ENCODE data around the gene NKX6-2. TPM values are rescaled to one million over a fixed set of nuclear protein-coding genes. Genes with fewer than 3 reads are reported as not detected.

Gene NKX6-2
- total and polyA plus RNA-seq, 2 experiments from 2014 or later, result 2.6 TPM; not detected in 1

GRCh38 chr10:132742837-132743194, 43.1 kb downstream of the NKX6-2 start:
- Histone ChIP-seq H2AFZ (no peak overlapping the region), H3K4me2 (ENCODE audit: unreplicated experiment) (no peak overlapping the region), H3F3A (ENCODE audit: insufficient read depth) (no peaks in the 10 kb centered on the region), H3K9me3 (ENCODE audit: low read depth) (no peaks in the 10 kb centered on the region), H3K9me2 (ENCODE audit: insufficient read depth) (no peaks in the 10 kb centered on the region), H3K4me1 (ENCODE audit: insufficient read depth) (peaks cover 7% of the 10 kb centered on the region; the same call in 1 of the 2 replicates), H3K27me3 (replicated peaks; ENCODE audit: insufficient read depth) (no peaks in the 10 kb centered on the region), H3K79me2 (ENCODE audit: insufficient read depth) (no peaks in the 10 kb centered on the region), H3K36me3 (ENCODE audit: low read depth) (no peaks in the 10 kb centered on the region), H3K27ac (no peak overlapping the region), H3K9ac (no peak overlapping the region), H3K4me3 (no peak overlapping the region), H4K20me1 (ENCODE audit: insufficient read depth) (no peaks in the 10 kb centered on the region)
- 93% methylated on average over 12 of the region's 12 CpGs for WGBS, 2 experiments (ENCODE audit: low coverage in 1 of 2, low lambda C conversion rate in 2 of 2, missing lambda C conversion rate in 2 of 2)
- in situ Hi-C loops (cut with MboI), result no loop called here
- DNase-seq, result no peak
- no peak for TF ChIP-seq EZH2phosphoT487 (IDR thresholded peaks at IDR 0.05; ENCODE audit: insufficient read depth, low read depth)
- TF ChIP-seq EZH2 (IDR thresholded peaks at IDR 0.05; ENCODE audit: insufficient read depth, poor library complexity, severe bottlenecking), result no peak

DNA sequence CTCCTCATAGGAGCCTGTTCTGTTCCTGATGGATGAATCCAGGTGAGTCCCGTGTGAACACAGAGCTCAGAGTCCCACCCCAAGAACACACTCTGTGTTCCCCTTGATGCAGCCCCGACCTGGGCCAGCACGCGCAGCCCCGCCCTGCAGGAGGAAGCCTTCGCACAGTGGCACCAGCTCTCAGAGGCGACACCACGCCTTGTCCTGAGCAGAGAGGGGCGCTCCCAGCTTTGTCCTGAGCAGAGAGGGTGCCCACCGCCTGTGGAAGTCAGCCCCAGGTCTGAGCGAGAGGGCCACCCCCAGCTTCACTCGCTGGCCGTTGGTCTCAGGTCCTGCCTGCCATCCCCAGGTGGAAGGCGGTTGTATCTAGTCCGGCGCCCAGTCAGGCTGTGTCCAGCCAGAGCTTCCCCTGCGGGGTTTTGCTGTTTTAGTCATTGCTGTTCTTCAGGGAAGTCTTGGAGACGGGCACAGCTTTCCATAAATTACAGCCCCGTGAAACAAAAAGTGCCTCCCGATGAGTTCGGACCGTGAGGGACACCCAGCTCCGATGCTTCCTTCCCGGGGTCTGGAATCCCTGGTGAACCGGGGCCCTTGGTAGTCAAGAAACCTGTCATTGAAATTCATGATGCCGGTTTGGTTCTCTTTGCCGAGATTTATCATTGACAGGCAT, 43.6 kb downstream of the NKX6-2 start:
- Histone ChIP-seq H3K4me1 (ENCODE audit: insufficient read depth) (peaks cover 7% of the 10 kb centered on the region; the same call in 1 of the 2 replicates), H3K4me2 (ENCODE audit: unreplicated experiment) (no peak overlapping the region), H3K36me3 (ENCODE audit: low read depth) (no peaks in the 10 kb centered on the region), H3K4me3 (no peak overlapping the region), H3F3A (ENCODE audit: insufficient read depth) (no peaks in the 10 kb centered on the region), H3K79me2 (ENCODE audit: insufficient read depth) (no peaks in the 10 kb centered on the region), H3K9me3 (ENCODE audit: low read depth) (no peaks in the 10 kb centered on the region), H2AFZ (no peak overlapping the region), H3K9me2 (ENCODE audit: insufficient read depth) (no peaks in the 10 kb centered on the region), H4K20me1 (ENCODE audit: insufficient read depth) (no peaks in the 10 kb centered on the region), H3K9ac (no peak overlapping the region), H3K27ac (no peak overlapping the region), H3K27me3 (replicated peaks; ENCODE audit: insufficient read depth) (no peaks in the 10 kb centered on the region)
- 92% methylated on average over 25 to 27 of the region's 27 CpGs for WGBS, 2 experiments (ENCODE audit: low coverage in 1 of 2, low lambda C conversion rate in 2 of 2, missing lambda C conversion rate in 2 of 2)
- in situ Hi-C loops (cut with MboI), result no loop called here
- DNase-seq, result no peak
- TF ChIP-seq EZH2 (IDR thresholded peaks at IDR 0.05; ENCODE audit: insufficient read depth, poor library complexity, severe bottlenecking) (no peak), EZH2phosphoT487 (IDR thresholded peaks at IDR 0.05; ENCODE audit: insufficient read depth, low read depth) (no peak)

- no peak overlapping the region for H3K4me2 ChIP-seq (ENCODE audit: unreplicated experiment)
- H3K9me3 ChIP-seq (ENCODE audit: low read depth), result no peaks in the 10 kb centered on the region
- no peak for DNase-seq
- WGBS, 2 experiments (ENCODE audit: low coverage in 1 of 2, low lambda C conversion rate in 2 of 2, missing lambda C conversion rate in 2 of 2), result 86 to 89% methylated on average over 6 of the region's 6 CpGs
- TF ChIP-seq EZH2phosphoT487 (IDR thresholded peaks at IDR 0.05; ENCODE audit: insufficient read depth, low read depth) (no peak), EZH2 (IDR thresholded peaks at IDR 0.05; ENCODE audit: insufficient read depth, poor library complexity, severe bottlenecking) (no peak)
- peaks cover 7% of the 10 kb centered on the region; the same call in 1 of the 2 replicates for H3K4me1 ChIP-seq (ENCODE audit: insufficient read depth)
- no peaks in the 10 kb centered on the region for H3F3A ChIP-seq (ENCODE audit: insufficient read depth)
- no peaks in the 10 kb centered on the region for H3K79me2 ChIP-seq (ENCODE audit: insufficient read depth)
- no peaks in the 10 kb centered on the region for H4K20me1 ChIP-seq (ENCODE audit: insufficient read depth)
- in situ Hi-C loops (cut with MboI), result no loop called here
- no peaks in the 10 kb centered on the region for H3K9me2 ChIP-seq (ENCODE audit: insufficient read depth)
- H3K4me3 ChIP-seq, result no peak overlapping the region
- no peak overlapping the region for H3K27ac ChIP-seq
- H2AFZ ChIP-seq, result no peak overlapping the region
- no peaks in the 10 kb centered on the region for H3K27me3 ChIP-seq (replicated peaks; ENCODE audit: insufficient read depth)
- no peaks in the 10 kb centered on the region for H3K36me3 ChIP-seq (ENCODE audit: low read depth)
- no peak overlapping the region for H3K9ac ChIP-seq
These were observed 45.4 kb downstream of the NKX6-2 start for GRCh38 chr10:132740588-132740987.

DNA sequence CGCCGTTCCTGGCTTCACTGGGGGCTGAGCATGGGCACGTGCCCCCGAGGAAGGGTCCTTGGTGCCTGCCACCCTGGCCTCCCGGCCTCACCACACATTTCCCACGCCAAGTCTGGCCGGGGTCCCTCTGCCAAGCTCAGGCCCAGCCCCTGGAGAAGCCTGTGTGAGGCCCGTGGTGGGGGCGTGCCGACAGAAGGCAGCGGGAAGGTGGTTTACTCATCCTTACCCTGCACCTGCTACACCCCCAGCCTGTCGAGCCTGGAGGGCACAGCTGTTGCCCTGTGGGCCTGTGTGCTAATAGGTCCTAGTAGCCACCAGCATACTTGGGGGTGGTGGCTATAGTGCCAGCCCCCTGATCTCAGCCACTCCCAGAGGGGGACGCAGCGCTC, 46.7 kb downstream of the NKX6-2 start:
- Histone ChIP-seq H3F3A (ENCODE audit: insufficient read depth) (no peaks in the 10 kb centered on the region), H3K27me3 (replicated peaks; ENCODE audit: insufficient read depth) (no peaks in the 10 kb centered on the region)
- 84% methylated on average over 14 of the region's 14 CpGs for WGBS, 2 experiments (ENCODE audit: low coverage in 1 of 2, low lambda C conversion rate in 2 of 2, missing lambda C conversion rate in 2 of 2)

More for the DNA sequence above, 46.7 kb downstream of the NKX6-2 start:
- H3K4me2 ChIP-seq (ENCODE audit: unreplicated experiment), result no peak overlapping the region
- no peaks in the 10 kb centered on the region for H3K36me3 ChIP-seq (ENCODE audit: low read depth)
- H3K4me1 ChIP-seq (ENCODE audit: insufficient read depth), result peaks cover 7% of the 10 kb centered on the region; the same call in 1 of the 2 replicates
- no peak overlapping the region for H3K9ac ChIP-seq
- H3K79me2 ChIP-seq (ENCODE audit: insufficient read depth), result no peaks in the 10 kb centered on the region
- no peak for DNase-seq
- no peaks in the 10 kb centered on the region for H3K9me2 ChIP-seq (ENCODE audit: insufficient read depth)
- no peaks in the 10 kb centered on the region for H3K9me3 ChIP-seq (ENCODE audit: low read depth)
- TF ChIP-seq EZH2 (IDR thresholded peaks at IDR 0.05; ENCODE audit: insufficient read depth, poor library complexity, severe bottlenecking) (no peak), EZH2phosphoT487 (IDR thresholded peaks at IDR 0.05; ENCODE audit: insufficient read depth, low read depth) (no peak)
- H3K4me3 ChIP-seq, result no peak overlapping the region
- H4K20me1 ChIP-seq (ENCODE audit: insufficient read depth), result no peaks in the 10 kb centered on the region
- in situ Hi-C loops (cut with MboI), result no loop called here
- no peak overlapping the region for H2AFZ ChIP-seq
- H3K27ac ChIP-seq, result no peak overlapping the region

Data from GM23248 (cell line).